GM23338 (cell line): ENCODE data around the gene EGLN2.

Experiments
- CREB1 ChIP-seq: fragments of 250-450 bp; sonication (Bioruptor Pico); IDR thresholded peaks from 2 replicates; pipeline ENCODE4 v1.5.0; 2020; ENCODE audit warnings: low read depth, mild to moderate bottlenecking, moderate library complexity
- CTCF ChIP-seq, 2 experiments: fragments of 200-600 bp in 1 of 2; sonication (generic) in 1 of 2; conservative IDR thresholded peaks; 2 replicates each; pipeline versions ENCODE4 v1.5.1 to v1.6.1; 2016 to 2017; ENCODE audit warnings: antibody characterized with exemption in 2 of 2, low read depth in 2 of 2, mild to moderate bottlenecking in 2 of 2, moderate library complexity in 1 of 2
- EZH2phosphoT487 ChIP-seq: fragments of 200-600 bp; sonication (generic); IDR thresholded peaks from one replicate; pipeline ENCODE4 v1.8.1; 2018; ENCODE audit warnings: antibody characterized with exemption; ENCODE audit not compliant: unreplicated experiment
- JUNB ChIP-seq: IDR thresholded peaks from one replicate; pipeline ENCODE4 v1.6.1; 2016; ENCODE audit warnings: antibody characterized with exemption; ENCODE audit not compliant: unreplicated experiment
- POLR2AphosphoS5 ChIP-seq: IDR thresholded peaks from 2 replicates; pipeline ENCODE4 v1.6.1; 2016; ENCODE audit warnings: antibody characterized with exemption, low read depth
- ZNF331 ChIP-seq: fragments of 250-450 bp; sonication (Bioruptor Pico); IDR thresholded peaks from 2 replicates; pipeline ENCODE4 v1.5.0; 2020; ENCODE audit warnings: low read depth, mild to moderate bottlenecking, moderate library complexity

DNA sequence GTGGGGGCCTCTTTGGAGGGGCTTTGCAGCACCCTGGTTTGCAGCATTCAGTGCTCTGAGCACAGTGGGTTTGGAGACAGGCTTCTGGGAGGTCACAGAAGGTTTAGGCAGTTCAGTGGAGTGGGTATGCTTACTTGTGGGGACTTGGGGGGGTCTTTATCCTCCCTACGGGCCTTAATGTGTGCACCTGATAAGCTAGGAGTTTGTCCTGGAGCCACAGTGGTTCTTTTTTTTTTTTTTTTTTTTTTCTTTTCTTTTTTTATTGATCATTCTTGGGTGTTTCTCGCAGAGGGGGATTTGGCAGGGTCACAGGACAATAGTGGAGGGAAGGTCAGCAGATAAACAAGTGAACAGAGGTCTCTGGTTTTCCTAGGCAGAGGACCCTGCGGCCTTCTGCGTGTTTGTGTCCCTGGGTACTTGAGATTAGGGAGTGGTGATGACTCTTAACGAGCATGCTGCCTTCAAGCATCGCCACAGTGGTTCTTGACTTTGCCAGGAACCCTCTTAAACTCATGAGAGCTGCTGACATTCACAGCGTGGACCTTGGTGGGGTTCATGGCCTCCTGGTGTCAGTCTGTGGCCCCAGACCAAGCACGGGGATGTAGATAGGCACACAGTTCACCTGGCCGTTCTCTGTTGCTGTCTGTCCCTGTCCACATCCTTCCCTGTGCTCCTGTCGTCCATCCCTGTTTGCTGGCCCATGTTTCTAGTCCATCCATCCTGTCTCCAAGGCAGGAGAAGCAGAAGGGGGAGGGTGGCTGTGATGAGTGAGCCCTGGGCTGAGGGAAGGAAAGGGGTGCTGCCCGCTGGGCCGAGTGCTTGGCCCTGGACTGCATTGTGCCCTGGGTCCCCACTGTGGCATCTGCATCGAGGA lies 2.7 kb downstream of the EGLN2 start:
- no peak for TF ChIP-seq JUNB
- no peak for TF ChIP-seq CTCF (conservative IDR thresholded peaks at IDR 0.05; ENCODE audit: low read depth in 2 of 2)
- TF ChIP-seq CREB1, result no peak
- TF ChIP-seq EZH2phosphoT487, result no peak
- TF ChIP-seq ZNF331 (CRISPR knock-in tag), result no peak
- no peak for TF ChIP-seq POLR2AphosphoS5
